GM19025 (cell line): ENCODE results near the gene ZSCAN30.

Source experiments
- ATAC-seq: cut with Tn5 transposase; IDR thresholded peaks from one replicate; pipeline ENCODE4 v1.9.1; 2021; ENCODE audit warnings: mild to moderate bottlenecking, low read depth, moderate library complexity; ENCODE audit not compliant: unreplicated experiment

Gene ZSCAN30

DNA sequence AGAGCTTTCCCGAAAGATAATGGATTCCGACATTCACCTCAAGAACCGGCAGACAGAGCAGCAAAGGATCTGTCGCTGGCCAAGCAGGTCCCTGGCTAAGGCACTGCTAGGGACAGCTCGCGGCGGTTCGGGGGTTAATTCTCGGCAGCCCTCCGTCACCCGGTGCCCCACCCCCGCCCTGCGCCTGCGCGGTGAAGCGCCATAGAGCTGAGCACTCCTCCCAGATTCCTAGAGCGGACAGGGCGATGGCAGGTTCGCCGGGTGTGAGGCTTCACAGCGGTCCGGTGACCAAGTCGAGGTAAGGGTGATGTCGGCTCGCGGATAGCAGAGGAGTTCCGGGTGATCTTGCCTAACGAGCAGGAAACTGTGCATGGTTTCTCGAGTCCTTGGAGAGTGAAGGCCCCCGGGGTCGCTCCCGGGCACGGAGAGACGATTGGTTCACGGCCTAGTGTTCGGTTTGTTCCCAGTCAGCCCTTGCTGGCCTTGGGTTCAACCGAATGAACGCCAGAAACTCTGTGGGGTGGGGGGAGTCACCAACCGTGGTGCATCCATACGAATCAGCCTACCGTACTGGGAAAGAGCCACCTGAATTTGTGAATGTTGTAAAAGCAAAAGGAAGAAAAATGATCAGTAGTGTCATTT lies at the start of gene ZSCAN30:
Gene ZSCAN30, minus strand, starts transcription at position 136 of the 642 bp plus-strand sequence. CDS start 25,877 bp downstream, outside the sequence.
- ATAC-seq, result peak; percentile 85

DNA sequence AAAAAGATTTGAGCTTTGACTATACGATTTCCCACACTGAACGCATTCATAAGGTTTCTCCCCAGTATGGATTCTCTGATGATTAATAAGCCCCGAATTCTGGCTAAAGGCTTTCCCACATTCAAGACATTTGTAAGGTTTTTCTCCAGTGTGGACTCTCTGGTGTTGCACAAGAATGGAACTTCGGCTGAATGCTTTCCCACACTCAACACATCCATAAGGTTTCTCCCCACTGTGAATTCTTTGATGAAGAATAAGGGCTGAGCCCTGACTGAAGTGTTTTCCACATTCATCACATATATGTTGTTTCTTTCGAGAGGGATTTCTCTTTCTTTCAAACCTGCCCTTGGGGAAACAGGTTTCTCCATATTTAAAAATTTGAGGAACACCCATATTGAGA lies 47.3 kb upstream of the ZSCAN30 start:
- ATAC-seq, result no peak

DNA sequence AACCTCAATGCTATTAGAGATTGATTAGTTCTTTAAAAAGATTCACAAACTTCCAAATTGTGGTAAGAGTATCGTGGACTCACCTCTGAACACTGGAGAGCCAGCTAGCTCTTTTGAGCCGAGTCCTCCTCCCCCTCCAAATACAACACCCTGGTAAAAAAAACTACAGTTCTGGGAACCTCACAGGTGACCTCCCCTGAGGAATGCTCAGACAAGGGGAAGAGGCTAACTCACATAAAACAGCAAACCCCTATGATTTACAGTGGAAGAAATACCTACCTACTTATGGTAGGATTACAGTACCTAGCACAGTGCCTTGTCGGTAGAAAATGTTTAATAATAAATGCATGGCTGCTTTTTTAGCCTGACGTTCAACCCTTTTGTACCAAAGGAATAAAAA lies 45.8 kb upstream of the ZSCAN30 start:
- ATAC-seq, result no peak

DNA sequence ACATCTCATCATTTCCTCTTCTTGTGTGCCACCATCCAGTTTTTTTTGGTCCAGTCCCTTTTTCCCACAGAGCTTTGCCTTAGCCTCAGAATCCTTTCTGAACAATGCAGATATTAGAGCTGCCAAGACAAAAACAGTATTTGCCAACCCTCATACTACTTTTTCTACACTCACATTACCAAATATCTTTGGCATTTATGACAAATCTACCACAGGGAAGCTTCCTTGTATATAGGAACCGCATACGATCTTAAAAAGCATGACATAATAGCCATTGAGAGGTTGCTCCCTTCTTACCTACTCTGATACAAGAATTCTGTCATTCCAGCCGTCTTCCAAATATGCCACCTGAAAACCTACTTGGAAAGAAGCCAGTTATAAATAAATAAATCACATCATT lies 44.8 kb upstream of the ZSCAN30 start:
- ATAC-seq, result no peak

DNA sequence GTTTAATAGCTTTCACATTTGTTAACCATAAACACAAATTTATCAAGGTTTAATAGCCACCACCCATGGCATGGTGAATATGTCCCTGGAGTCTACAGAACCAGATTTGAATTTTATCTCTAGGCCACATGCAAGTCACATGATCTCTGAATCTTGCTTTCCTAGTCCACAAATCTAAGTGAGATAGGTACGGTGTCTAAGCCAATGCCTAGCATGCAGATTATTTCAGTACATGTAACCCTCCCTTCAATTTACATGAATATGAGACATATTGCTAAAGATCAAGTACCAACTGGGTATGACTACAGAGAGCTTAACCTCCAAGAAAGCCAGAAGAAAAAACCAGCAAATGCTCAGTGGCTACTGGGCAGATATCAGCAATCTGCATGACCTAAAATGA lies 44.2 kb upstream of the ZSCAN30 start:
- no peak for ATAC-seq

GRCh38 chr18:35331367-35332087 lies 41.5 kb upstream of the ZSCAN30 start:
- ATAC-seq, result no peak

DNA sequence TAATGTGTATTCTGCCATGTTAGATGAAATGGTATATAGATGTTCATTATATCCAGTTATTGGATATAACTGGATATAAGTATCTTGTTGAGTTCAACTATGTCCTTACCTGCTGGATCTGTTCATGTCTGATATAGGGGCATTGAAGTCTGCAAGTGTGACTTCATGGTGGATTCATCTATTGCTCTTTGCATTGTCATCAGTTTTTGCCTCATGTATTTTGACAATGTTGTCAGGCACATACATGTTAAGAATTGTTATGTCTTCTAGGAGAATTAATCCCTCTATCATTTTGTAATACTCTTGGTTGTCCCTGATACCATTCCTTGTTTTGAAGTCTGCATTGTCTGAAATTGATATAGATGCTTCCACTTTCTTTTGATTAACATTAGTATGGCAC lies 38.8 kb upstream of the ZSCAN30 start:
- no peak for ATAC-seq

DNA sequence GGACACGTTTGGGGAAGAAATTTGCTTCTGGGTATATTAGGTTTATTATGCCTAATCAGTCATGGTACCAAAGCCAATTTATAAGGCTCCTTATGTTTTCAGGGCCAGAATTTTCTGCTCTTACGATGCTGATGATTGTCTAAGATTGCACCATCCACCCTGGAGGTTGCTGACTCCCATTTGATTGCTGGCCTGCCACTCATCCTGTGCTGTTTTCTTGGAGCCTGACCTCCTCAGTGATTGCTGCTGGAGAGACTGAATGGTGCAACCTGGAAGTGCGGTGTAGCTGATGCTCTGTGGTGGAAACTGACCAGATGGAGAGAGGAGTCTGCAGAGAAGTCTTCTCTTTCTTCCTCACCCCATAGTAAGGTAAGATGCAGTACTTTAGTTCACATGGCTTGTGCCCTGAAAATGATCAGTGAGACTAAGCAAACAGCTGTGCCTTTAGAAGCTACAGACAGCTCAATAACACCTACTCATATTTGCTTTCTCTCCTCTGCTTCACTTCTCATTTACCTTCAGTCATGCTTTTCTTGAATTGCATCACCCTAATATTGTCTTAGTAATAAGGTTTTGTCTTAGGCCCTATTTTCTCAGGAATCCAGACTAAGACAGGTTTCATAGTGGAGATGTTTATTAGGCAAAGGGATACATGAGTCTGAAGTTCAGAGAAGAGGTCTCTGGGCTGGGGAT lies 36.8 kb upstream of the ZSCAN30 start:
- no peak for ATAC-seq

DNA sequence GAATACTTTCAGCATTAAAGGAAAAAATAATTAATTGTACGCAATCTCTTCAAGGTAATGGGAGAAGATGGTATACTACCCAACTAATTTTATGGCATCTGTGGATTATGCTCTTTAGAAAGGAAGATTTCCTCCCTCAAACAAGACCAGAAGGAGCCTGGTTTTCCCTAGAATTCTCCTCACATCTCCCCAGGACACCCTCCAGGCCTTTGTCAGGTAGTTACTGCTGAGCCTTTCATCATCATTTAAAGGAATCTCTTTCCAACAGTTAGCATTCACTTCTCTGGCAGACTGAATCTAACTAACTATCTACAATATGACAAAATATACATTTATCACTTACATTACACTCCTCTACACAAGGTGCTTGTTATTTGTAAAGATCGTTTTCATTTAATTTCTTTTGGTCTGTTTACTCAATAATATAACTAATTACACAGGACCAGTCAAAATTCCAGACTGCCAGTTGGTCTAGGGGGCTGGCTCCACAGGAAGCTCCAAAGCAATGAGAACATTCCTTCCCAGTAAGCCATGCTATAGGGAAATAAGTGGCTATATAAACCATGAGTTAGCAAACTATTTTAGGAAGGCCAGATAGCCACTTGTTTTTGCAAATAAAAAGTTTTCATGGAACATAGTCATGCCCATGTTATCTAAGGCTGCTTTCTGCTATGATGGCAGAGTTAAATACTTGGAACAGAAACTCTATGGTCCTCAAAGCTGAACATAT lies 35.1 kb upstream of the ZSCAN30 start:
- no peak for ATAC-seq

DNA sequence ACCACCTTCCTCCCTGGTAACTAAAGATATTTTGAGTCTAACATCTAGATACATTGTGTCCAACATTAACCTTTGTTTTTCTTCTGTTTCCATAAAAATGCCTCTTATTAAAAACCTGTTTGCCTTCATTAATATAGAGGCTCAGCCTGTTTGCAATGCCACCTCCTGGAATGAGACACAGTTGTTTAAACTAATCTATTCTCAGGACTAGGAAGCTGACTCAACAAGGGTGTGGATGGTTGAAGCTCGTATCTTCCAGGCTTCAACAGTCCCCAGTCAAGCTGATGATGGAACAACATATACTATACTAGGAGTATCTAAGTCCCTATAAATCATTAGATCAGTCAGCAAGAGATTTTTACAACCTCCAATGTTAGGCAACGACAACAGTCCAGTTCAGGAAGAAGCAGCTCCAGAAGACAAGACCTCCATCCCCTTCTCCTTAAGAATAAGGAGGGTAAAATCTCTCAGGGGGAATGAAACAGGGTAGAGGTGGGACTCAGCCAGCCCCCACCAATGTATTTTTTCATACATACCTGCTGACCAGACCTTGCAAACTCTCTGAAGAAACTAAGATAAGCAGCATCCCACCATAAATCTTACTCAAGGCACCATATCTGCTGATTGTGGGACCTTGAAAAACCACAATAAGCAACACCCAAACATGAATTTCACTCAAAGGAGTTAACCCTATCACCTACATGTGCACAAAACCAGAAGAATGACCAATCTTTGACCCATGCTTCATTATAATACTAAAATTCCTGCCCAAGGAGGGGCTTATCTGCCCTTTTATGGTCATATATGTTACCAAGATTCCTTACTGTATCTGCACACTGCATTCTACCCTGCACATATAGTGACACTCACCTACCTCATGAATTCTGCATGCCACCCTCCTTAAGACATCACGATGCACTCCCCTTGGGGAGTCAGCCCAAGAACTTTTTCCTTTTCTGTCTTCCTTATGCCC lies 32.7 kb upstream of the ZSCAN30 start:
- ATAC-seq, result no peak

DNA sequence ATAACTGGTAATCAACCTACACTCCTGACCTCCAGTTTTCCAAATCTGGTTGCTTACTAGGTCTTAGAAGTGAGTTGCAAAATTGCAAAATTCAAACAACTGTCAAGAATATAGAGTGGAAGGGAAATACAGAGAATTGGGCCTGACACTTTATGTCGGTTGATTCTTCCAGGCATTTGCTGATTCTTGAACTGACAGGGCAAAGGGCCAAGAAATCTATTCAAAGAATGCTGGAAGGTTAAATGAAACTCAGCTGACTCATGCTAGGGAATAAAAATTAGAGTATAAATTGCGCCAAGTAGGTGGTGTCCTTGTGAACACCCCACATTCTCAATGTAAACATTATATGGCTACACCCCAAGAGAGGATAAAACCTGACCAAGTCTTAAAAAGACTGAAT lies 21.5 kb upstream of the ZSCAN30 start:
- no peak for ATAC-seq

DNA sequence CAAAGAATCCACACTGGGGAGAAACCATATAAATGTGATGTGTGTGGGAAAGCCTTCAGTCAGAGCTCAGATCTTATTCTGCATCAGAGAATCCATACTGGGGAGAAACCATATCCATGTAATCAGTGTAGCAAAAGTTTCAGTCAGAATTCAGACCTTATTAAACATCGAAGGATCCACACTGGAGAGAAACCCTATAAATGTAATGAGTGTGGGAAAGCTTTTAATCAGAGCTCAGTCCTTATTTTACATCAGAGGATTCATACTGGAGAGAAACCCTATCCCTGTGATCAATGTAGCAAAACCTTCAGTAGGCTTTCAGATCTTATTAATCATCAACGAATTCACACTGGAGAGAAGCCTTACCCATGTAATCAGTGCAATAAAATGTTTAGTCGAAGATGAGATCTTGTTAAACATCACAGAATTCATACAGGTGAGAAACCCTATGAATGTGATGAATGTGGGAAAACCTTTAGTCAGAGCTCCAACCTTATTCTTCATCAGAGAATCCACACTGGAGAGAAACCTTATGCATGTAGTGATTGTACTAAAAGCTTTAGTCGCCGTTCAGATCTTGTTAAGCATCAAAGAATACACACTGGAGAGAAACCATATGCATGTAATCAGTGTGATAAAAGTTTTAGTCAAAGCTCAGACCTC lies 16.7 kb upstream of the ZSCAN30 start:
- no peak for ATAC-seq

DNA sequence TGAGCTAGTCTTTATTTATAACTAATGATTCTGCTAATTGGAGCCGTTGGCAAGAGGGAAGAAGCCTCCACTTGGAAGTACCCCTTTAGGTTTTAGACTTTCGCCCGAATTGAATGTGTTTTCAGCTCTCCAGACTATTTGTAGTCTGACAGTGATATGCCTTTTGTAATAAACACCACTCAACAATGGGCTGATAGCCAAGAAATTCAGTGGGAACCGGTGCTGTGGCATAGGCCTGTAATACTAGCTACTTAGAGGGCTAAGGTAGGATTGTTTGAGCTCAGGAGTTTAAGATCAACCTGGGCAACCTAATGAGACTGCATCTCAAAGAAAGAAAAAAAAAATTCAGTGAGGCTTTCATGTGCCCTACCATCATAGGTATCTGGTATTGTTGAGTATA lies 13.6 kb upstream of the ZSCAN30 start:
- ATAC-seq, result no peak

DNA sequence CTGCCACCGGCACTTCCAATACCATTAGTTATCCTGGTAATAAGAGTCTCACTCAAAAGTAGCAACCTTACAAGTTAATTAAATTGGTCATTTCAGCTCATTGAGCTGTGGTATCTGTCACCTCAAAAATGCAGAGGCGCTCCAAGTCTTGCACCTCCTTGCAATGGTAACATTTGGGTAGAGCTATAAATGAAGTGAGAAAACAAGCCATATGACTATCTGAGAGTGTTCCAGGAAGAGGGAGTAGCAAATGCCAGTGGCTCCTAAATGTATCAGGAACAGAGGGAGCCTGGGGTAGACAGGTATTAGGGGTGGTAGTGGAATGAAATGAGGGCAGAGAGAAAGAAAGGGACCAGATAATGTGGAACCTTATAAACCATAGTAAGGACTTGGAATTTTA lies 6.0 kb upstream of the ZSCAN30 start:
- no peak for ATAC-seq

- ATAC-seq, result no peak
These were observed 1.1 kb upstream of the ZSCAN30 start for GRCh38 chr18:35291166-35291565.

- peak; percentile 12 for ATAC-seq
These were observed 319 bp downstream of the ZSCAN30 start for GRCh38 chr18:35289727-35290093.

- no peak for ATAC-seq
These were observed 736 bp downstream of the ZSCAN30 start for GRCh38 chr18:35289293-35289692.

DNA sequence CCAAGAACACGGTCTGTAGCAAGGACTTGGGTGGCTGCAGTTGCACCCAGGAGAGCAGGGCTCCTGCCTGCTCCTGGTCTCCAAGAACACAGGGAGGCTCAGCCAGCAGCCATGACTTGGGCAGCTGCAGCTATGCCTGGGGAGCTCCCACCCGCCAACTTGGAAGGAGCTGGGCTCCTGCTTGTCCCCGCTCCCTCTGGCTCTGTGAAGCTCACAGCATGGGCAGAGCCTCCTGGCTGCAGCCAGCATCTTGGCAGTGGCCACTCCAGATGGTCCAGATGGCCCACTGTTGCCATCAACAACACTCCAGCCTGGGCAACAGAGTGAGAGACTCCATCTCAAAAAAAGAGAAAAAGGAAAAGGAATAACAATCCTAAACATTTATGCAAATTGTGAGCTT lies 5.2 kb downstream of the ZSCAN30 start:
- no peak for ATAC-seq
